SK-N-SH treated with all-trans-retinoic acid at 6 μM for 48 hours (cell line): ENCODE measurements around the gene TSHZ2.

ENCODE experiments used
- BACH2 ChIP-seq: fragments of 250-450 bp; sonication (Bioruptor Pico); IDR thresholded peaks from 2 replicates; pipeline ENCODE4 v1.9.0; 2021; ENCODE audit warnings: mild to moderate bottlenecking, borderline replicate concordance
- CSDC2 ChIP-seq: fragments of 250-450 bp; sonication (Bioruptor Pico); IDR thresholded peaks from 2 replicates; pipeline ENCODE4 v1.5.0; 2020; ENCODE audit warnings: mild to moderate bottlenecking, moderate library complexity
- OSR1 ChIP-seq: fragments of 250-450 bp; sonication (Bioruptor Pico); IDR thresholded peaks from 2 replicates; pipeline ENCODE4 v1.8.0; 2022; ENCODE audit warnings: moderate library complexity, mild to moderate bottlenecking, inconsistent platforms
- ZFP3 ChIP-seq: fragments of 250-450 bp; sonication (Bioruptor Pico); IDR thresholded peaks from 2 replicates; pipeline ENCODE4 v1.5.0; 2020; ENCODE audit warnings: mild to moderate bottlenecking, moderate library complexity
- ZFP30 ChIP-seq: fragments of 450-650 bp; formaldehyde crosslinking; IDR thresholded peaks from 2 replicates; pipeline ENCODE4 v1.5.0; 2022; ENCODE audit warnings: mild to moderate bottlenecking, moderate library complexity
- ZNF565 ChIP-seq: fragments of 450-650 bp; formaldehyde crosslinking; conservative IDR thresholded peaks from 2 replicates; pipeline ENCODE4 v1.5.0; 2020; ENCODE audit warnings: low read depth, mild to moderate bottlenecking, moderate library complexity

DNA sequence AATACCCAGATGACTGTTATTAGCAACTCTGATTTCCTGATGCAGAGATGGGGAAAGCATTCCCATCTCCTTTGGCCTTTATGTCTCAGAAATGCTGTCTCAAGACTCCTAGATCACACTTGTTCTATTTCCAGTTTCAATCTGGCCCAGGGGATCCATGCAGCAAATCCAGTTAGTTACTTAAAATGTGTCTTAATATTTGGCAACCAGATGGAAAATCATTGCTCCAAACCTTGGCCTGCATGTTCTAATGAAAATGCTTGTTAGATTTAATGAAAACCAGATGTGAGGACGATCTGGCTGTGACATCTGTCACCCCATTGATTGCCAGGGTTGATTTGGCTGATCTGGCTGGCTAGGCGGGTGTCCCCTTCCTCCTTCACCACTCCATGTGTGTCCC, 125.2 kb downstream of the TSHZ2 start:
- TF ChIP-seq ZNF565 (no peak), ZFP30 (CRISPR knock-in tag) (no peak), ZFP3 (CRISPR knock-in tag) (no peak), BACH2 (CRISPR knock-in tag) (no peak), CSDC2 (CRISPR knock-in tag) (no peak), OSR1 (CRISPR knock-in tag) (no peak)
